H9 (cell line): ENCODE results near the gene TPGS2. TPM values are rescaled to one million over a fixed set of nuclear protein-coding genes. Genes with fewer than 3 reads are reported as not detected.

Experiments used
- DNase-seq: peaks from one replicate; pipeline ENCODE4 v3.0.0-alpha.2; 2017
- H2AFZ ChIP-seq: one replicate; pipeline ENCODE4 v1.6.1; 2013; ENCODE audit warnings: mild to moderate bottlenecking, low read length, control low read depth, moderate library complexity
- H2AK5ac ChIP-seq: 2 replicates; pipeline ENCODE4 v1.6.1; 2013; ENCODE audit warnings: low read length, control low read depth, mixed read lengths; ENCODE audit not compliant: insufficient read length
- H2BK120ac ChIP-seq: one replicate; pipeline ENCODE4 v1.6.1; 2013; ENCODE audit warnings: low read depth, mild to moderate bottlenecking, low read length, control low read depth, inconsistent platforms; ENCODE audit not compliant: poor library complexity, severe bottlenecking
- H2BK12ac ChIP-seq: 2 replicates; pipeline ENCODE4 v1.6.1; 2013; ENCODE audit warnings: low read length, control low read depth, mixed read lengths, low read depth; ENCODE audit not compliant: insufficient read length
- H2BK15ac ChIP-seq: 2 replicates; pipeline ENCODE4 v1.6.1; 2013; ENCODE audit warnings: low read depth, low read length, control low read depth
- H2BK20ac ChIP-seq: one replicate; pipeline ENCODE4 v1.6.1; 2013; ENCODE audit warnings: low read depth, mild to moderate bottlenecking, low read length, control low read depth, inconsistent platforms; ENCODE audit not compliant: poor library complexity, severe bottlenecking
- H2BK5ac ChIP-seq: 2 replicates; pipeline ENCODE4 v1.6.1; 2013; ENCODE audit warnings: low read length, control low read depth, mixed read lengths; ENCODE audit not compliant: insufficient read length
- H3K14ac ChIP-seq: 2 replicates; pipeline ENCODE4 v1.6.1; 2013; ENCODE audit warnings: low read length, control low read depth; ENCODE audit not compliant: insufficient read depth
- H3K18ac ChIP-seq: 2 replicates; pipeline ENCODE4 v1.6.1; 2013; ENCODE audit warnings: low read depth, mild to moderate bottlenecking, mixed read lengths, low read length, control low read depth; ENCODE audit not compliant: insufficient read length
- H3K23ac ChIP-seq: 2 replicates; pipeline ENCODE4 v1.6.1; 2013; ENCODE audit warnings: low read length, control low read depth, mixed read lengths, low read depth; ENCODE audit not compliant: insufficient read length
- H3K23me2 ChIP-seq: 2 replicates; pipeline ENCODE4 v1.6.1; 2013; ENCODE audit warnings: low read depth, mild to moderate bottlenecking, mixed read lengths, low read length, control low read depth; ENCODE audit not compliant: insufficient read length, poor library complexity, severe bottlenecking
- H3K27ac ChIP-seq: 2 replicates; pipeline ENCODE4 v1.5.1; 2013; ENCODE audit warnings: low read length, control low read depth, mixed read lengths, low read depth; ENCODE audit not compliant: insufficient read length
- H3K27me3 ChIP-seq: 2 replicates; pipeline ENCODE4 v1.6.1; 2013; ENCODE audit warnings: low read length, control low read depth, inconsistent platforms; ENCODE audit not compliant: insufficient read depth
- H3K4ac ChIP-seq: 2 replicates; pipeline ENCODE4 v1.6.1; 2013; ENCODE audit warnings: low read depth, mild to moderate bottlenecking, control low read depth, inconsistent platforms, low read length, moderate library complexity
- H3K4me1 ChIP-seq: 2 replicates; pipeline ENCODE4 v1.6.1; 2013; ENCODE audit warnings: low read length, control low read depth, inconsistent platforms; ENCODE audit not compliant: insufficient read depth
- H3K4me2 ChIP-seq: 2 replicates; pipeline ENCODE4 v1.6.1; 2013; ENCODE audit warnings: low read length, control low read depth, mixed read lengths; ENCODE audit not compliant: insufficient read length, insufficient read depth
- H3K56ac ChIP-seq: 2 replicates; pipeline ENCODE4 v1.6.1; 2013; ENCODE audit warnings: low read depth, mild to moderate bottlenecking, mixed read lengths, low read length, control low read depth; ENCODE audit not compliant: insufficient read length
- H3K79me1 ChIP-seq: 2 replicates; pipeline ENCODE4 v1.6.1; 2013; ENCODE audit warnings: low read depth, mild to moderate bottlenecking, moderate library complexity, low read length, control low read depth, inconsistent platforms; ENCODE audit not compliant: insufficient read depth, poor library complexity, severe bottlenecking
- H3K79me2 ChIP-seq: 2 replicates; pipeline ENCODE4 v1.6.1; 2013; ENCODE audit warnings: low read length, control low read depth, inconsistent platforms; ENCODE audit not compliant: insufficient read depth
- H3K9ac ChIP-seq: 2 replicates; pipeline ENCODE4 v1.6.1; 2013; ENCODE audit warnings: low read length, control low read depth, mixed read lengths; ENCODE audit not compliant: insufficient read length; ENCODE audit errors: extremely low read depth
- H3K9me3 ChIP-seq: one replicate; pipeline ENCODE4 v1.6.1; 2013; ENCODE audit warnings: low read depth, low read length, inconsistent platforms; ENCODE audit not compliant: control insufficient read depth
- H3T11ph ChIP-seq: one replicate; pipeline ENCODE4 v1.6.1; 2013; ENCODE audit warnings: mild to moderate bottlenecking, low read length, control low read depth, inconsistent platforms
- H4K20me1 ChIP-seq: one replicate; pipeline ENCODE4 v1.6.1; 2013; ENCODE audit not compliant: control insufficient read depth, insufficient read length, insufficient read depth
- H4K5ac ChIP-seq: 2 replicates; pipeline ENCODE4 v1.6.1; 2013; ENCODE audit warnings: low read depth, mild to moderate bottlenecking, mixed read lengths, low read length, control low read depth; ENCODE audit not compliant: insufficient read length
- H4K8ac ChIP-seq: replicated peaks from 2 replicates; pipeline ENCODE4 v1.6.1; 2013; ENCODE audit warnings: low read length, control low read depth, mixed read lengths, low read depth; ENCODE audit not compliant: insufficient read length
- H4K91ac ChIP-seq: 2 replicates; pipeline ENCODE4 v1.6.1; 2013; ENCODE audit warnings: low read depth, mild to moderate bottlenecking, moderate library complexity, mixed read lengths, low read length, control low read depth; ENCODE audit not compliant: insufficient read length
- H3K27ac Mint-ChIP-seq, 3 experiments: 2 replicates in 2 of 3; 3 replicates in 1 of 3; pipeline ENCODE4 v1.8.0; 2020 to 2021; ENCODE audit warnings: mixed read lengths in 3 of 3, mild to moderate bottlenecking in 1 of 3, moderate library complexity in 1 of 3
- H3K27me3 Mint-ChIP-seq: 2 replicates; pipeline ENCODE4 v1.8.0; 2021; ENCODE audit warnings: low read depth, mild to moderate bottlenecking, moderate library complexity, mixed read lengths
- H3K36me3 Mint-ChIP-seq, 3 experiments: 2 replicates in 2 of 3; 3 replicates in 1 of 3; pipeline ENCODE4 v1.8.0; 2020 to 2021; ENCODE audit warnings: low read depth in 3 of 3, mixed read lengths in 3 of 3; ENCODE audit not compliant: insufficient read depth in 1 of 3
- H3K4me1 Mint-ChIP-seq, 2 experiments: 2 replicates each; pipeline ENCODE4 v1.8.0; 2020; ENCODE audit warnings: mixed read lengths in 2 of 2
- H3K4me3 Mint-ChIP-seq, 2 experiments: 2 replicates in 1 of 2; 3 replicates in 1 of 2; pipeline ENCODE4 v1.8.0; 2020 to 2021; ENCODE audit warnings: mild to moderate bottlenecking in 2 of 2, mixed read lengths in 2 of 2, moderate library complexity in 1 of 2
- H3K9me3 Mint-ChIP-seq, 2 experiments: 2 replicates in 1 of 2; 3 replicates in 1 of 2; pipeline ENCODE4 v1.8.0; 2020; ENCODE audit warnings: mild to moderate bottlenecking in 2 of 2, mixed read lengths in 2 of 2, moderate library complexity in 1 of 2
- CTCF ChIP-seq: fragments of 200-600 bp; sonication (generic); conservative IDR thresholded peaks from 3 replicates; pipeline ENCODE4 v1.8.0; 2021; ENCODE audit warnings: antibody characterized with exemption, mild to moderate bottlenecking
- WGBS: extraction: QIAGEN DNeasy Blood & Tissue Kit; methylation state at CpG from one replicate; pipeline ENCODE4 v1.1.7; 2013; ENCODE audit warnings: missing lambda C conversion rate, low lambda C conversion rate, mixed read lengths; ENCODE audit not compliant: insufficient read length; ENCODE audit errors: extremely low coverage; 5-methylcytosine and 5-hydroxymethylcytosine counted together
- total RNA-seq: library from RNA; stranded (reverse); gene quantifications from 2 replicates; pipeline ENCODE4 v1.2.1, GENCODE V29; 2021

Gene TPGS2
- total RNA-seq, 1 experiment from 2014 or later = 147 TPM

DNA sequence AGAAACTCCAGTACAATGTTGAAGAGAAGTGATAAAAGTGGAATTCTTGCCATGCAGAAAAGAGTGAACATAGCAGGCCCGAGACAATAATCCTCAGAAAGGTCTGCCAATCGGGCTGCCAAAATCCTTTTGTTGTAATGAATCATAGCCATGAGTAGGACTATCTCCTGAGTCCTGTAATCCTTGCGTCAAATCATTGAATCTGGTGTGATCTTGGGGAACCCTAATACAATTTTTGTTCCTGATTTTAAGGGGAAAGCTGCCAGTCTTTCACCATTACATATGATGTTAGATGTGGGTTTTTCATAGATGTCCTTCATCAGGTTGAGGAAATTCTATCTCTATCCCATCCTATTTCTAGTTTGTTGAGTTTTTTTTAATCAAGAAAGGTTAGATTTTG, 2.2 kb downstream of the TPGS2 start:
- no peak overlapping the region for H3T11ph ChIP-seq
- no peaks in the 10 kb centered on the region for H3K4me1 ChIP-seq
- H3K4me2 ChIP-seq = no peak overlapping the region
- H4K20me1 ChIP-seq = no peaks in the 10 kb centered on the region
- H2BK120ac ChIP-seq = no peak overlapping the region
- H3K79me1 ChIP-seq = peaks cover 6% of the 10 kb centered on the region
- H2BK15ac ChIP-seq = no peak overlapping the region
- no peak overlapping the region for H2AK5ac ChIP-seq
- H2BK12ac ChIP-seq = no peak overlapping the region
- no peak overlapping the region for H4K91ac ChIP-seq
- no peaks in the 10 kb centered on the region for H3K23me2 ChIP-seq
- no peak overlapping the region for H2BK20ac ChIP-seq
- H3K27me3 Mint-ChIP-seq = no peaks in the 10 kb centered on the region
- no peak overlapping the region for H3K14ac ChIP-seq
- H3K18ac ChIP-seq = no peak overlapping the region
- H3K4me1 Mint-ChIP-seq = peaks cover 18 to 20% of the 10 kb centered on the region in 2 experiments
- H2BK5ac ChIP-seq = no peak overlapping the region
- no peak for DNase-seq
- H3K9ac ChIP-seq = no peak overlapping the region
- H3K4ac ChIP-seq = no peak overlapping the region
- no peak overlapping the region for H3K4me3 Mint-ChIP-seq
- H3K27ac ChIP-seq = no peak overlapping the region
- H3K27ac Mint-ChIP-seq = no peak overlapping the region
- TF ChIP-seq CTCF = no peak
- no CpG with 5 or more reads among the region's 3 CpGs for WGBS
- no peak overlapping the region for H2AFZ ChIP-seq
- H4K5ac ChIP-seq = no peak overlapping the region
- H3K79me2 ChIP-seq = no peaks in the 10 kb centered on the region
- no peaks in the 10 kb centered on the region for H3K9me3 Mint-ChIP-seq
- H3K36me3 Mint-ChIP-seq = peaks cover 16 to 36% (median 20%) of the 10 kb centered on the region in 3 experiments
- no peak overlapping the region for H3K56ac ChIP-seq
- H3K23ac ChIP-seq = no peak overlapping the region
- no peaks in the 10 kb centered on the region for H3K9me3 ChIP-seq
- no peak overlapping the region for H4K8ac ChIP-seq
- H3K27me3 ChIP-seq = no peaks in the 10 kb centered on the region; the same call in 1 of the 2 replicates
